HG03442 (cell line): ENCODE results near the gene TMEM45B.
"Not testable (repeated sequence)": the region's sequence is repeated elsewhere in the genome, so short reads cannot be mapped to it uniquely, and the experiment has no call there.

Source experiments
- ATAC-seq: cut with Tn5 transposase; IDR thresholded peaks from one replicate; pipeline ENCODE4 v1.9.1; 2021; ENCODE audit warnings: mild to moderate bottlenecking, moderate library complexity; ENCODE audit not compliant: unreplicated experiment

TMEM45B gene

GRCh38 chr11:129804012-129804411 is 11.6 kb upstream of the TMEM45B start:
- ATAC-seq, result no peak

DNA sequence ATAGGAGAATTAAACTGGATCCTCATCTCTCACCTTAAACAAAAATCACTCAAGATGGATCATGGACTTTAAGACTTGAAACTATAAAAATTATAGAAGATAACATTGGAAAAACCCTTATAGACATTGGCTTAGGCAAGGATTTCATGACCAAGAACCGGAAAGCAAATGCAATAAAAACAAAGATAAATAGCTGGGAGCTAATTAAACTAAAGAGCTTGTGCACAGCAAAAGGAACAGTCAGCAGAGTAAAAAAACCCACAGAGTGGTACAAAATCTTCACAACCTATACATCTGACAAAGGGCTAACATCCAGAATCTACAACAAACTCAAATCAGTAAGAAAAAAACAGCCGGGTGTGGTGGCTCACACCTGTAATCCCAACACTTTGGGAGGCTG is 7.4 kb upstream of the TMEM45B start:
- ATAC-seq, result not testable (repeated sequence)

DNA sequence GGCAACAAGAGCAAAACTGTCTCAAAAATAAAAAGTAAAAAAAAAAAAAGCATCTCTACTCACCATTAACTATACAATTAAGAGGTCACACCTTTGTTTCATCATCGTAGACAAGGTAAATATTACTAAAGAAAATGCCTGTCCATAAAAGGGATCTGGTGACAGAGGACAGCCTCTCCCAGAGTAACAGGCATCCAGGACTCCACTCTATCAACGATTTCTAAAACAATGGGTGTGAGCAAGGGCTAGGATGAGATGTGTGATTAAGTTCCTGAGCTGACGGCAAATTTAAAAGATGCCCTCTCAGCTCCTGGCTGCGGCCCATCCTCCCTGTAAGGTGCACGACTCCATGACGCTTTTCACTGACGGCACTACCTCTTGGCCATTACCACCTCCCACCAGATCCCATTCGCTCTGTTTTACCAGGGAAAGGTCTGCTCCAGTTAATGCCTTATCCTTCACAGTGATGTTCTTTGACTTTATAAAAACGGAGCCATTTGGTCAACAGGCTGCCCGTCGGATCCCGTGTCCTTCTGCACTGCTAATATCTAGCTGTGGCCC is 2.3 kb upstream of the TMEM45B start:
- ATAC-seq, result no peak

DNA sequence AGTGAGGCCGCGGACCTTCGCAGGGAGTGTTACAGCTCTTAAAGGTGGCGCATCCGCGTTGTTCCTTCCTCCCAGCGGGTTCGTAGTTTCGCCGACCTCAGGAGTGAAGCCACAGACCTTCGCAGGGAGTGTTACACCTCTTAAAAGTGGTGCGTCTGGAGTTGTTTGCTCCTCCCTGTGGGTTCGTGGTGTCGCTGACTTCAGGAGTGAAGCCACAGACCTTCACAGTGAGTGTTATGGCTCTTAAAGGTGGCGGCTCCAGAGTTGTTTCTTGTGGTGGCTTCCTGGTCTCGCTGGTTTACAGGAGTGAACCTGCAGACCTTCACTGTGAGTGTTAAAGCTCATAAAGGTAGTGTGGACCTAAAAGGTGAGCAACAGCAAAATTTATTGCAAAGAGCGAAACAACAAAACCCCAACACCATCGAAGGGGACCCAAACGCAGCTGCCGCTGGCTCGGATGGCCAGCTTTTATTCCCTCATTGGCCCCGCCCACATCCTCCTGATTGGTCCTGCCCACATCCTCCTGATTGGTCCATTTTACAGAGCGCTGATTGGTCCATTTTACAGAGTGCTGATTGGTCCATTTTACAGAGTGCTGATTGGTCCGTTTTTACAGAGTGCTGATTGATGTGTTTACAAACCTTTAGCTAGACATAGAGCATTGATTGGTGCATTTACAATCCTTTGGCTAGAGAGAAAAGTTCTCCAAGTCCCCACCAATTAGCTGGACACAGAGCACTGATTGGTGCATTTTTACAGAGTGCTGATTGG is 1.2 kb upstream of the TMEM45B start:
- no peak for ATAC-seq

GRCh38 chr11:129817534-129818051 is 1.9 kb downstream of the TMEM45B start:
- ATAC-seq, result no peak

DNA sequence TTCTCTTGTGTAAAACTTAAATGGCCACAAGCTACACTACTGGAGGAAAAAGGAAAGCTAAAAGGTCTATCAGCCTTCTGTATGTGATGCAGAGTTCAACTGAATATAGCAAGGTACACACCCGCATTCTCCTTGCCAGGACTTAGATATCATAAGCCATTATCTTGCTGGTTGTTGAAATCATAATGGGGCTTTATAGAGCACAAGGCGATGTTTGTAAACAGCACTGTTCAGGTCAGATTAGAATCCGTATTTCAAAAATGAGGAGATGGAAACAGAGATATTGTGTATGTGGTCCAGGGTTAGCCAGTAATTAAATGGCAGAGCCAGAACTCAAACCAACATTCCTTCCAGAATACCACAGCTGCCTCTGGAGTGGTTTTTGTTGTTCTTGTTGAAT is 2.6 kb downstream of the TMEM45B start:
- ATAC-seq, result not testable (repeated sequence)

- no peak for ATAC-seq
Observed at GRCh38 chr11:129819237-129819636, 3.6 kb downstream of the TMEM45B start.

DNA sequence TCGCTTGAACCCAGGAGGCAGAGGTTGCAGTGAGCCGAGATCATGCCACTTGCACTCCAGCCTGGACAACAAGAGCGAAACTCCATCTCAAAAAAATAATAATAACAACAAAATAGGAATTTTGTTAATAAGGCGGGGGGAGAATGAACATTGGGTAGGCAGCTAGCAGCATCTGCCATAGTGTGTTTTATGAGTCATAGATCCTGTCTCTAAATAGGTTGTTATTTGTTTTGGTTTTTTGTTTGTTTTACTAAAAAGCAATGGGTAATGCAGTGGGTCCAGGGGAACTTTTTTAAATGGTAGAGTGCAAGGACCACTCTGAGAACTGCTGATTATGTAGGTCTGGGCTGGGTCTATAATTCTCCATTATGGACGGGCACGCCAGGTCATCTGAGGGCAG is 4.6 kb downstream of the TMEM45B start:
- ATAC-seq, result not testable (repeated sequence)

DNA sequence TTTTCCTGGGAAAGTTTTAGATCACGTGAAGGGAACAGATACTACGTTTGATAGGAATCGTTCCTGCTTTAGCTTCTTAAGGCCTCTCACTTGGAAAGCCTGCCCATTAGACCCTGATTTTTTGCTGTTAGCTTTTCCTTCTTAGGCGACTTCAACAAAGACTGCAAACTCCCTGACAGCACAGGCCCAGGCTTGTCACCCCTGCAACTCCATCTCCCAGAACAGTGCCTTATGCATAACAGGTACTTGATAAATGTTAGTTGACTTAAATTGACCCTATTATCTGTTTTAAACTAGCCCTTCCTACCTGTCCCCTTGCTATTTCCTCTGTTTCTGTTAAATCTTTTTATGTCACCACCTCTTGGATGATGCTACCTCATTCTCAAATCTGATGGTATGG is 7.6 kb downstream of the TMEM45B start:
- ATAC-seq, result not testable (repeated sequence)

DNA sequence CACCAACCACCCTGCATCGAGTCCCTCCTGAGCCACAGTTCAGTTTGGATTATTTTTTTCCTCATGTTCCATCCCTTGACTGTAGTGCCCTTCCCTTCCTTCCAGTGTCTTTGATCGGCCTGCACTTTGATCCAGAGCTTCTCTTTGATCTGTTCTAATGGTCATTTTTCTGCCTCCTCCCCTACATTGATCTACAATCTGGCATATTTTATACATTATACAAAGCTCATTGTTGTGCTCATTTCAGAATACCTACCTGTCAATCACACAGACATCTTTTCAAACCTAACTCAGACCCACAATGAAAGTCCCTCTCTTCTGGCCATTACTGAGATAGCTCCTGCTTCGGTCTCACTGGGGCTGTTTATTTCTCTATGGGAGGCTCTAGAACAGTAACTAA is 8.2 kb downstream of the TMEM45B start:
- not testable (repeated sequence) for ATAC-seq

DNA sequence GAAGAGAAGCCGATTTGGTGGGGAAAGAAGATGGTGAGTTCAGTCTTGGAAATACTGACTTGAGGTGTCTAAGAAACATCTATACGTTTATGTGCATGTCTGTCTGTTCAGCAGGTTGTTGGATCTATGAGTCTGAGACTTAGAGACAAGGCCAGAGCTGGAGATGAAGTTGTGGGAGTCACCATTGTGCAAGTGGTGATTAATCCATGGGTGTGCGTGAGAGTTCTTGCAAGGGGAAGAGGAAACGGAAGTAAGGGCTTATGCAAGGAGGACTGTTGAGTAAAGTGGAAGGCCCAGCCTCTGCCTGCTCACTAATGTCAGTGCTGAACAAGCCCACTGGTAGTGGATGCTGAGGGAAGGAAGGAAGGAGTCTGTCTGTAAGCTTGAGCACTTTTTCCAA is 9.7 kb downstream of the TMEM45B start:
- no peak for ATAC-seq

GRCh38 chr11:129828301-129828836 is 12.7 kb downstream of the TMEM45B start:
- no peak for ATAC-seq

GRCh38 chr11:129829497-129829896 is 13.8 kb downstream of the TMEM45B start:
- ATAC-seq, result not testable (repeated sequence)

- not testable (repeated sequence) for ATAC-seq
Observed at GRCh38 chr11:129831227-129831626, 15.6 kb downstream of the TMEM45B start.

DNA sequence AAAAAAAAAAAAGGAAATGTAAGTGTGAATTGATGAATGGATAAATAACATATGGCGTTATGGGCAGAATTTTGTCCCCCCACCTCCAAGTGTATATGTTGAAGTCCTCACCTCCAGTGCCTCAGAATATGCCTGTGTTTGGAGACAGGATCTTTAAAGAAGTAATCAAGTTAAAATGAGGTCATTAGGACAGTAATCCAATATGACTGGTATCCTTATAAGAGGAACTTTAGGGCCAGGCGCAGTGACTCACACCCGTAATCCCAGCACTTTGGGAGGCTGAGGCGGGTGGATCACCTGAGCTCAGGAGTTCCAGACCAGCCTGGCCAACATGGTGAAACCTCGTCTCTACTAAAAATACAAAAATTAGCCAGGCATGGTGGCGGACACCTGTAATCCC is 17.6 kb downstream of the TMEM45B start:
- not testable (repeated sequence) for ATAC-seq

DNA sequence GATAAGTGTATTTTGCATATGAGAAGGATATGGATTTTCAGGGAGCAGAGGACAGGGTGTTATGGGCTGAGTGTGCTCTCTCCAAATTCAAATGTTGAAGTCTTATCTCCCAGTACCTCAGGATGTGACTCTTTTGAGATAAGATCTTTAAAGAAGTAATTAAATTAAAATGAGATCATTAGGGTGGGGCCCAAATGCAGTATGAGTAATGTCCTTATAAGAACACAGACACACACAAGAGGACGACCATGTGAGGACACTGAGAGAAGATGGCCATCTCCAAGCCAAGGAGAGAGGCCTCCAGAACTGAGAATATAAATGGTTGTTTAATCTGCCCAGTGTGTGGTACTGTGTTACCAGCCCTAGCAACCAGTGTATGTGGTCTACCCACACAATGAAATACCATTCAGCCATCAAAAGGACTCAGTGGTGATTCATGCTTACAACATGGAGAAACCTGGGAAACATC is 20.8 kb downstream of the TMEM45B start:
- ATAC-seq, result not testable (repeated sequence)

- ATAC-seq, result no peak
Observed at GRCh38 chr11:129836979-129837378, 21.3 kb downstream of the TMEM45B start.

DNA sequence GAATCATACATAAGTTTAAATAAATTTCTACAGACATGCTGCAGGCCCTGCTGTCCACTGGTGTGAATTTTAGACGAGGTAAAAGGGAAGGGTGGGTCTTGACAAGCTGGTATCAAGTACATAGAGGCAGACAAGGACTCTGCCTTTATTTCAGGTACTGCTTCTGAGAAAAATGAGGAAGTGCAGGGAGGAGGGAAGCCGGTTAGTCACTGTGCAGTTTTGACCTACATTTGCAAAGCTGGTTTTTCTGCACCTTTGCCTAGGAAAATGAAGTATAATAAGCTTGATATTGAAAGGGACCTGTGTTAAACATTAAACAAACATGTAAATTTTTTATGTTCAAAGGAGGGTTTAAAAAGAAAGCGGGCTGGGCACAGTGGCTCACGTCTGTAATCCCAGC is 24.6 kb downstream of the TMEM45B start:
- ATAC-seq, result no peak

DNA sequence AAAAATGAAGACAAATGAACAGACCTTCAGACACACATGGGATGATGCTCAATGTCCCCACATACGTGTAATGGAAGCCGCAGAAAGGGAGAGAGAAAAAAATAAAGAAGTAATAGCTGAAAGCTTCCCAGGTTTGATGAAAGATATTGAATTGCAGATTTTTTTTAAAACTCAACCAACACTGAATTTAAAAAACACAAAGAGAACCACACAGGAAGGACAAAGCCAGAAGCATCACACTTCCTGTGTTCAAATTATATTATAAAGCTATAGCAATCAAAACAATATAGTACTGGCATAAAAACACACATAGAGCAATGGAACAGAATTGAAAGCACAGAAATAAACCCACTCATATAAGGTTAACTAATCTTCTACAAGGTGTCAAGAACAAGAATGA is 26.5 kb downstream of the TMEM45B start:
- no peak for ATAC-seq

DNA sequence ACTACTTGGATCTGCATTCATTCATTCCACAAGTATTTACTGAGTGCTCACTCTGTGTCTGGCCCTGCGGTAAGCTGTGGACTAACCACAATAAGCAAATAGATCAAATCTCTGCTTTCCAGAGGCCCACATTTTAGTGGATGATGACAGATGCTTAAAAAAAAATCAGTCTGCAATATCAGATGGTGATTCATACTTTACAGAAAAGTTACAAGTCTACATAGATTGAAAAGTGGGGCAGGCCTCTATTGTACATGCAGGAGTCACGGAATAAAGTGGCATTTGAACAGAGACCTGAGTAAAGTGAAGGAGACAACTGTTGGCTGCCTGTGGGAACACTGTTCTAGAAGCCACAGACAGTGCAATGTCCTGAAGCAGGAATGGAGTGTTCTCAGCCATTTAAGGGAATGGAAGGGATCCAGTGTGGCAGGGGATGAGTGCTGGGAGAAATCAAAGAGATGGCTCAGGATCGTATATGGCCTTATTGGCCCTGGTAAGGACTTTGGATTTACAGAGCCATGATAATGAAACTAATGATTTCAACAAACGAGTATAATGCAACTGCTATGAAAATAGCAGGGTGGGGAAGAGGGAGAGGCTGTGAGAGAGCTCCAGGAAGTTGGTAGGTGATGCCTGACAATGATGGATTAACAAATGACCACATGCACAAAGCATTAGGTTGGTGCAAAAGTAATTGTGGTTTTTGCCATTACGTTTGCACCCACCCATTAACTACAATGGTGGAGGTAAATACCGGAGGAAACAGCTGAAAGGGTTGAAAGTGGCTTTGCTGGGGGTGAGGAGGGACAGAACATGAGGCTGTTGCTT is 31.1 kb downstream of the TMEM45B start:
- ATAC-seq, result no peak

DNA sequence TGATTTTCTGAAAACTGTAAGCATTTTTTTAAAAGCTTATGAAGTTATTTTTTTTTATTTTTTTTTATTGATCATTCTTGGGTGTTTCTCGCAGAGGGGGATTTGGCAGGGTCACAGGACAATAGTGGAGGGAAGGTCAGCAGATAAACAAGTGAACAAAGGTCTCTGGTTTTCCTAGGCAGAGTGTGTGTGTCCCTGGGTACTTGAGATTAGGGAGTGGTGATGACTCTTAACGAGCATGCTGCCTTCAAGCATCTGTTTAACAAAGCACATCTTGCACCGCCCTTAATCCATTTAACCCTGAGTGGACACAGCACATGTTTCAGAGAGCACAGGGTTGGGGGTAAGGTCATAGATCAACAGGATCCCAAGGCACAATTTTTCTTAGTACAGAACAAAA is 31.7 kb downstream of the TMEM45B start:
- not testable (repeated sequence) for ATAC-seq
